Measurements from ENCODE around the gene AMFR.
A peak's percentile ranks its signal among the peaks of the same experiment; 100 is the strongest.

Gene AMFR

GRCh38 chr16:56362706-56363105 is 62.6 kb downstream of the AMFR start:
- Histone ChIP-seq H3K4me3 (ENCODE audit: low read length) (no peak overlapping the region), H3K27me3 (ENCODE audit: insufficient read depth, low read length) (no peaks in the 10 kb centered on the region), H3K4me1 (ENCODE audit: insufficient read depth, low read length) (peaks cover 13% of the 10 kb centered on the region), H3K9ac (ENCODE audit: low read depth, low read length) (no peak overlapping the region), H3K36me3 (ENCODE audit: insufficient read depth, low read length) (peaks cover 32% of the 10 kb centered on the region), H3K27ac (ENCODE audit: low read depth, low read length) (no peak overlapping the region), H3K9me3 (ENCODE audit: insufficient read depth, low read depth, low read length) (no peaks in the 10 kb centered on the region)
- WGBS, result 95% methylated on average over 17 of the region's 17 CpGs

GRCh38 chr16:56362057-56362655 is 63.2 kb downstream of the AMFR start:
- peaks cover 28% of the 10 kb centered on the region for H3K36me3 ChIP-seq (ENCODE audit: insufficient read depth, low read length)
- 93% methylated on average over 15 of the region's 15 CpGs for WGBS
- no peaks in the 10 kb centered on the region for H3K27me3 ChIP-seq (ENCODE audit: insufficient read depth, low read length)
- no peaks in the 10 kb centered on the region for H3K9me3 ChIP-seq (ENCODE audit: insufficient read depth, low read depth, low read length)
- H3K27ac ChIP-seq (ENCODE audit: low read depth, low read length), result no peak overlapping the region
- no peak overlapping the region for H3K4me3 ChIP-seq (ENCODE audit: low read length)
- no peak overlapping the region for H3K9ac ChIP-seq (ENCODE audit: low read depth, low read length)
- peaks cover 18% of the 10 kb centered on the region for H3K4me1 ChIP-seq (ENCODE audit: insufficient read depth, low read length)

- Histone ChIP-seq H3K9me3 (ENCODE audit: insufficient read depth, low read depth, low read length) (no peaks in the 10 kb centered on the region), H3K36me3 (ENCODE audit: insufficient read depth, low read length) (peaks cover 25% of the 10 kb centered on the region), H3K4me3 (ENCODE audit: low read length) (no peak overlapping the region), H3K27me3 (ENCODE audit: insufficient read depth, low read length) (no peaks in the 10 kb centered on the region), H3K4me1 (ENCODE audit: insufficient read depth, low read length) (peaks cover 33% of the 10 kb centered on the region), H3K27ac (ENCODE audit: low read depth, low read length) (no peak overlapping the region), H3K9ac (ENCODE audit: low read depth, low read length) (no peak overlapping the region)
- 96% methylated on average over 15 of the region's 15 CpGs for WGBS
Observed at GRCh38 chr16:56360117-56361008, 65.0 kb downstream of the AMFR start.

- Histone ChIP-seq H3K36me3 (ENCODE audit: insufficient read depth, low read length) (0 out of 2 replicates have a peak, but pooled peaks cover 9% of the 10 kb centered on the region), H3K27ac (ENCODE audit: low read depth, low read length) (no peak overlapping the region), H3K9me3 (ENCODE audit: insufficient read depth, low read depth, low read length) (no peaks in the 10 kb centered on the region), H3K27me3 (ENCODE audit: insufficient read depth, low read length) (no peaks in the 10 kb centered on the region), H3K4me1 (ENCODE audit: insufficient read depth, low read length) (peaks cover 33% of the 10 kb centered on the region), H3K4me3 (ENCODE audit: low read length) (no peak overlapping the region), H3K9ac (ENCODE audit: low read depth, low read length) (no peak overlapping the region)
- 83% methylated on average over 13 of the region's 13 CpGs for WGBS
Observed at GRCh38 chr16:56357765-56358322, 67.5 kb downstream of the AMFR start.

- Histone ChIP-seq H3K27ac (ENCODE audit: low read depth, low read length) (peak overlapping the region; percentile 40; the same call in 1 of the 2 replicates), H3K9ac (ENCODE audit: low read depth, low read length) (peak overlapping the region; percentile 70; the same call in 1 of the 2 replicates), H3K4me3 (ENCODE audit: low read length) (peak overlapping the region; percentile 51; the same call in 1 of the 2 replicates), H3K4me1 (ENCODE audit: insufficient read depth, low read length) (peaks cover 33% of the 10 kb centered on the region), H3K36me3 (ENCODE audit: insufficient read depth, low read length) (0 out of 2 replicates have a peak, but pooled peaks cover 4% of the 10 kb centered on the region), H3K9me3 (ENCODE audit: insufficient read depth, low read depth, low read length) (no peaks in the 10 kb centered on the region), H3K27me3 (ENCODE audit: insufficient read depth, low read length) (no peaks in the 10 kb centered on the region)
- 79% methylated on average over 13 of the region's 13 CpGs for WGBS
Observed at GRCh38 chr16:56357241-56357764, 68.0 kb downstream of the AMFR start.

- WGBS, result 5% methylated on average over 25 of the region's 33 CpGs
- H3K9ac ChIP-seq (ENCODE audit: low read depth, low read length), result peak overlapping the region; percentile 70; the same call in 1 of the 2 replicates
- no peaks in the 10 kb centered on the region for H3K27me3 ChIP-seq (ENCODE audit: insufficient read depth, low read length)
- peaks cover 33% of the 10 kb centered on the region for H3K4me1 ChIP-seq (ENCODE audit: insufficient read depth, low read length)
- no peaks in the 10 kb centered on the region for H3K36me3 ChIP-seq (ENCODE audit: insufficient read depth, low read length)
- peak overlapping the region; percentile 40; the same call in 1 of the 2 replicates for H3K27ac ChIP-seq (ENCODE audit: low read depth, low read length)
- H3K4me3 ChIP-seq (ENCODE audit: low read length), result peak overlapping the region; percentile 51
- H3K9me3 ChIP-seq (ENCODE audit: insufficient read depth, low read depth, low read length), result no peaks in the 10 kb centered on the region
Observed at GRCh38 chr16:56356276-56357240, 68.8 kb downstream of the AMFR start.

- no peaks in the 10 kb centered on the region for H3K27me3 ChIP-seq (ENCODE audit: insufficient read depth, low read length)
- H3K27ac ChIP-seq (ENCODE audit: low read depth, low read length), result no peak overlapping the region
- peak overlapping the region; percentile 19; the same call in 1 of the 2 replicates for H3K4me3 ChIP-seq (ENCODE audit: low read length)
- H3K4me1 ChIP-seq (ENCODE audit: insufficient read depth, low read length), result peaks cover 33% of the 10 kb centered on the region
- no peaks in the 10 kb centered on the region for H3K36me3 ChIP-seq (ENCODE audit: insufficient read depth, low read length)
- 65% methylated on average over 14 of the region's 14 CpGs for WGBS
- H3K9me3 ChIP-seq (ENCODE audit: insufficient read depth, low read depth, low read length), result no peaks in the 10 kb centered on the region
- H3K9ac ChIP-seq (ENCODE audit: low read depth, low read length), result peak overlapping the region; percentile 17; the same call in 1 of the 2 replicates
Observed at GRCh38 chr16:56355786-56356275, 69.5 kb downstream of the AMFR start.

- Histone ChIP-seq H3K4me1 (ENCODE audit: insufficient read depth, low read length) (peaks cover 33% of the 10 kb centered on the region), H3K9ac (ENCODE audit: low read depth, low read length) (no peak overlapping the region), H3K27me3 (ENCODE audit: insufficient read depth, low read length) (no peaks in the 10 kb centered on the region), H3K27ac (ENCODE audit: low read depth, low read length) (no peak overlapping the region), H3K4me3 (ENCODE audit: low read length) (no peak overlapping the region), H3K36me3 (ENCODE audit: insufficient read depth, low read length) (no peaks in the 10 kb centered on the region), H3K9me3 (ENCODE audit: insufficient read depth, low read depth, low read length) (no peaks in the 10 kb centered on the region)
- 93% methylated on average over 9 of the region's 9 CpGs for WGBS
Observed at GRCh38 chr16:56355221-56355620, 70.1 kb downstream of the AMFR start.

- Histone ChIP-seq H3K4me1 (ENCODE audit: insufficient read depth, low read length) (peaks cover 33% of the 10 kb centered on the region), H3K27me3 (ENCODE audit: insufficient read depth, low read length) (no peaks in the 10 kb centered on the region), H3K9me3 (ENCODE audit: insufficient read depth, low read depth, low read length) (no peaks in the 10 kb centered on the region), H3K36me3 (ENCODE audit: insufficient read depth, low read length) (no peaks in the 10 kb centered on the region), H3K9ac (ENCODE audit: low read depth, low read length) (no peak overlapping the region), H3K4me3 (ENCODE audit: low read length) (no peak overlapping the region), H3K27ac (ENCODE audit: low read depth, low read length) (no peak overlapping the region)
- WGBS, result 95% methylated on average over 17 of the region's 17 CpGs
Observed at GRCh38 chr16:56354746-56355145, 70.6 kb downstream of the AMFR start.

- Histone ChIP-seq H3K27ac (ENCODE audit: low read depth, low read length) (no peak overlapping the region), H3K9me3 (ENCODE audit: insufficient read depth, low read depth, low read length) (no peaks in the 10 kb centered on the region), H3K4me3 (ENCODE audit: low read length) (no peak overlapping the region), H3K4me1 (ENCODE audit: insufficient read depth, low read length) (peaks cover 32% of the 10 kb centered on the region), H3K9ac (ENCODE audit: low read depth, low read length) (no peak overlapping the region), H3K27me3 (ENCODE audit: insufficient read depth, low read length) (no peaks in the 10 kb centered on the region), H3K36me3 (ENCODE audit: insufficient read depth, low read length) (no peaks in the 10 kb centered on the region)
- WGBS, result 96% methylated on average over 7 of the region's 7 CpGs
Observed at GRCh38 chr16:56354016-56354415, 71.3 kb downstream of the AMFR start.

All from HUES64 (cell line).